Measurements from ENCODE around the gene FANCF. TPM values are rescaled to one million over a fixed set of nuclear protein-coding genes. Genes with fewer than 3 reads are reported as not detected.

The FANCF gene
- total and polyA plus RNA-seq, 2 experiments from 2014 or later = 9.9 to 16.4 TPM

GRCh38 chr11:22640862-22641261, 15.2 kb upstream of the FANCF start:
- no peak overlapping the region for H2AFZ ChIP-seq
- H3K9me3 ChIP-seq (ENCODE audit: low read depth) = no peaks in the 10 kb centered on the region
- no peaks in the 10 kb centered on the region for H4K20me1 ChIP-seq (ENCODE audit: insufficient read depth, poor library complexity, severe bottlenecking)
- WGBS (ENCODE audit: low lambda C conversion rate, missing lambda C conversion rate) = 73% methylated on average over 2 of the region's 2 CpGs
- H3K27me3 ChIP-seq = no peaks in the 10 kb centered on the region
- no peak for TF ChIP-seq EZH2phosphoT487 (IDR thresholded peaks at IDR 0.05; ENCODE audit: low read depth, severe bottlenecking, unreplicated experiment)
- TF ChIP-seq, protein P1, sequence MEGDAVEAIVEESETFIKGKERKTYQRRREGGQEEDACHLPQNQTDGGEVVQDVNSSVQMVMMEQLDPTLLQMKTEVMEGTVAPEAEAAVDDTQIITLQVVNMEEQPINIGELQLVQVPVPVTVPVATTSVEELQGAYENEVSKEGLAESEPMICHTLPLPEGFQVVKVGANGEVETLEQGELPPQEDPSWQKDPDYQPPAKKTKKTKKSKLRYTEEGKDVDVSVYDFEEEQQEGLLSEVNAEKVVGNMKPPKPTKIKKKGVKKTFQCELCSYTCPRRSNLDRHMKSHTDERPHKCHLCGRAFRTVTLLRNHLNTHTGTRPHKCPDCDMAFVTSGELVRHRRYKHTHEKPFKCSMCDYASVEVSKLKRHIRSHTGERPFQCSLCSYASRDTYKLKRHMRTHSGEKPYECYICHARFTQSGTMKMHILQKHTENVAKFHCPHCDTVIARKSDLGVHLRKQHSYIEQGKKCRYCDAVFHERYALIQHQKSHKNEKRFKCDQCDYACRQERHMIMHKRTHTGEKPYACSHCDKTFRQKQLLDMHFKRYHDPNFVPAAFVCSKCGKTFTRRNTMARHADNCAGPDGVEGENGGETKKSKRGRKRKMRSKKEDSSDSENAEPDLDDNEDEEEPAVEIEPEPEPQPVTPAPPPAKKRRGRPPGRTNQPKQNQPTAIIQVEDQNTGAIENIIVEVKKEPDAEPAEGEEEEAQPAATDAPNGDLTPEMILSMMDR (IDR thresholded peaks at IDR 0.05; ENCODE audit: poor library complexity) = no peak
- TF ChIP-seq EZH2 (IDR thresholded peaks at IDR 0.05; ENCODE audit: borderline replicate concordance) = no peak
- no peak overlapping the region for H3K4me2 ChIP-seq
- H3K9me2 ChIP-seq (replicated peaks; ENCODE audit: insufficient read depth) = no peaks in the 10 kb centered on the region
- H3K36me3 ChIP-seq (replicated peaks; ENCODE audit: insufficient read depth, low read depth) = no peaks in the 10 kb centered on the region
- peaks cover under 1% of the 10 kb centered on the region for H3K4me1 ChIP-seq (ENCODE audit: insufficient read depth)
- H3K27ac ChIP-seq = no peak overlapping the region
- DNase-seq (ENCODE audit: low spot score) = no peak
- H3K79me2 ChIP-seq = no peaks in the 10 kb centered on the region
- H3K4me3 ChIP-seq = no peak overlapping the region

DNA sequence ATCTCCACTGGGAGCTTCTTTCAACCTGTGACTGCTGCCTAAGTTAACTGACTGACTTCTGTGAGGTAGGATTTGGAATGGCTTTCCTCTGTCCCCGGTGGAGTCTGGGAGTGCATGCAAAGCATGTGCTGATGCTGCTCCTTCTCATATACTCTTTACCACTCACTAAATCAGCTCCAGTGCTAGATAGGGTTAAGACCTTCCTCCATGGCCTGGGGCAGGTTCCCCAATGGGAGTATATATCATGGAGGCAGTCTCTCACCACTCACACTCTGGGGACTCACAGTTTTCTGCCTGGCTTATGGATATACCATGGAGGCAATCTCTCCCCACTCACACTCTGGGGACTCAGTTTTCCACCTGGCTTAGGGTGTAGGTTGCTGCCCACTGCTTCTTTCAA, 10.1 kb upstream of the FANCF start:
- Histone ChIP-seq H3K9me3 (ENCODE audit: low read depth) (no peaks in the 10 kb centered on the region), H2AFZ (no peak overlapping the region), H3K4me3 (no peak overlapping the region), H3K9me2 (replicated peaks; ENCODE audit: insufficient read depth) (no peaks in the 10 kb centered on the region), H3K27ac (peak overlapping the region; percentile 33), H3K27me3 (no peaks in the 10 kb centered on the region), H4K20me1 (ENCODE audit: insufficient read depth, poor library complexity, severe bottlenecking) (no peaks in the 10 kb centered on the region), H3K36me3 (replicated peaks; ENCODE audit: insufficient read depth, low read depth) (no peaks in the 10 kb centered on the region), H3K4me2 (no peak overlapping the region), H3K79me2 (no peaks in the 10 kb centered on the region), H3K4me1 (ENCODE audit: insufficient read depth) (peaks cover 7% of the 10 kb centered on the region)
- TF ChIP-seq EZH2 (IDR thresholded peaks at IDR 0.05; ENCODE audit: borderline replicate concordance) = no peak
- TF ChIP-seq, protein P1 (IDR thresholded peaks at IDR 0.05; ENCODE audit: poor library complexity) = no peak
- TF ChIP-seq EZH2phosphoT487 (IDR thresholded peaks at IDR 0.05; ENCODE audit: low read depth, severe bottlenecking, unreplicated experiment) = no peak
- DNase-seq (ENCODE audit: low spot score) = no peak
- 0% methylated on average over 1 of the region's 1 CpG for WGBS (ENCODE audit: low lambda C conversion rate, missing lambda C conversion rate)

DNA sequence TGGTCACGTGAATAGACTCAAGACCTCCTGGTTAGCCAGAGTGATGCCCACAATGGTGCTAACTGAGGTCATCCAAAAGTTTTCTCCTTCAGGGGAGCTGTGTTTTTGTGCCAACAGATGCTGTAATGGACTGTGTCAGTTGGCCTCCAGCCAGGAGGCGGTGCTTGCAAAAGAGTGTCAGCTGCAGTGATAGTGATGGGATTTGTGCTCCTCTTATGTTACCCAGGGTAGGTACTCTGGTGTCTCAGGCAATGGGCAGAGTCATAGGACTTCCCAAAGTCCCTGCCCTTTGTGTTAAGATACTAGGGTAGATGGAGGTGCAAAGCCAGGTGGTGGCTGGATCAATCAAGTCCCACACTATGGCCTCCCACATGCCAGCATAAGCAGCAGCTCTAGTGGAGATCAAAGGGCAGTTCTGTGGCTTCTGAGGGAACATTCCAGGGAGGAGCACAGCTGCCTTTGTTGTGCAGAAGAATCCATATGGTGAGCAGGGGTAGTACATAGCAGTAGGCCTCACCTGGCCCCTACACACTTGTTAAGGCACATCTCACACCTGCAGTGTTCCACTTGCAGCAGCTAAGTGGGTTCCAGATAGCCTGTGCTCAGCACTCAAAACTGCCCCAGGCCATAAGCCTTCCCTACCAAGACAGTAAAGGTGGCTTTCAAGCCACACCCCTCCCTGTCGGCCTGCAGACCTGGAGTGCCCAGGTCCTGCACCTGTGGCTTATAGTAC, 9.4 kb upstream of the FANCF start:
- no peaks in the 10 kb centered on the region for H3K79me2 ChIP-seq
- TF ChIP-seq EZH2phosphoT487 (IDR thresholded peaks at IDR 0.05; ENCODE audit: low read depth, severe bottlenecking, unreplicated experiment) (no peak), EZH2 (IDR thresholded peaks at IDR 0.05; ENCODE audit: borderline replicate concordance) (no peak)
- H3K4me2 ChIP-seq = no peak overlapping the region
- peak; percentile 35 for DNase-seq (ENCODE audit: low spot score)
- no peak overlapping the region for H3K4me3 ChIP-seq
- H4K20me1 ChIP-seq (ENCODE audit: insufficient read depth, poor library complexity, severe bottlenecking) = no peaks in the 10 kb centered on the region
- H3K27me3 ChIP-seq = no peaks in the 10 kb centered on the region
- H3K9me2 ChIP-seq (replicated peaks; ENCODE audit: insufficient read depth) = no peaks in the 10 kb centered on the region
- peak overlapping the region; percentile 33 for H3K27ac ChIP-seq
- H2AFZ ChIP-seq = no peak overlapping the region
- peaks cover 7% of the 10 kb centered on the region for H3K4me1 ChIP-seq (ENCODE audit: insufficient read depth)
- H3K9me3 ChIP-seq (ENCODE audit: low read depth) = no peaks in the 10 kb centered on the region
- no peaks in the 10 kb centered on the region for H3K36me3 ChIP-seq (replicated peaks; ENCODE audit: insufficient read depth, low read depth)
- 83% methylated on average over 3 of the region's 3 CpGs for WGBS (ENCODE audit: low lambda C conversion rate, missing lambda C conversion rate)

DNA sequence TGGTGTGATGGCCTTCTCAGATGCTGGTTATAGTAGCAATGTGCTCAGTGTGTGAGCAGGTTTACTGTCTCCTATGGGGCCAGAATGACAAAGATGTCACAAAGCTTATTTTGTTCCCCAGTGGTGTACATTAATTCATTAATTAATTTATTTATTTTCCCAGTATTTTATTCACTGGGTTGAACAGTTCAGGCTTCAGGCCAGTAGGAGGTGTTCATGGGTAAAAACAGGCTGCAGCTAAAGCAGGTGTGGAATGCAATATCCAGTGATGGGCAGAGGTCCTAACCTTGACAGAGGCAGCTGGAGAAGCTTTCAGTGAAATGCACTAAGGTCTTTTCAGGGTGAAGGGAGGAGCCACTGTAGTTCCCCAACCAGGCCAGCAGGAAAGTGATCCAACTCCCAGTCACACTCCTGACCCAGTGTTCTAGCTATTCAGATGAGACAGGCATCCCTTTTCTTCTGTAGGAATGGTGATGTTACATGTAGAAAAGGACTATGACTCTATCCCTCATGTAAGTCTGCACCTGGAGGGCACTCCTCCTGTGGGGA, 7.8 kb upstream of the FANCF start:
- H3K27ac ChIP-seq = no peak overlapping the region

More for the DNA sequence above, 7.8 kb upstream of the FANCF start:
- Histone ChIP-seq H3K4me3 (no peak overlapping the region), H3K79me2 (no peaks in the 10 kb centered on the region), H2AFZ (no peak overlapping the region), H3K27me3 (no peaks in the 10 kb centered on the region), H3K4me2 (no peak overlapping the region), H3K4me1 (ENCODE audit: insufficient read depth) (peaks cover 7% of the 10 kb centered on the region), H3K36me3 (replicated peaks; ENCODE audit: insufficient read depth, low read depth) (no peaks in the 10 kb centered on the region), H3K9me3 (ENCODE audit: low read depth) (no peaks in the 10 kb centered on the region), H4K20me1 (ENCODE audit: insufficient read depth, poor library complexity, severe bottlenecking) (no peaks in the 10 kb centered on the region), H3K9me2 (replicated peaks; ENCODE audit: insufficient read depth) (no peaks in the 10 kb centered on the region)
- TF ChIP-seq, protein P1 (IDR thresholded peaks at IDR 0.05; ENCODE audit: poor library complexity) = no peak
- TF ChIP-seq EZH2phosphoT487 (IDR thresholded peaks at IDR 0.05; ENCODE audit: low read depth, severe bottlenecking, unreplicated experiment) = no peak
- TF ChIP-seq EZH2 (IDR thresholded peaks at IDR 0.05; ENCODE audit: borderline replicate concordance) = no peak
- DNase-seq (ENCODE audit: low spot score) = no peak

All from hepatocyte (in vitro differentiated cells).